Activated naive CD4-positive, alpha-beta T cell treated with Interleukin-2 at 50 U/mL for 16 hours (primary cell): ENCODE measurements around the gene UHRF2.
"Not testable (repeated sequence)": the region's sequence is repeated elsewhere in the genome, so short reads cannot be mapped to it uniquely, and the experiment has no call there.

Experiments used
- DNase-seq: peaks from one replicate; pipeline ENCODE4 v3.0.0-alpha.2; 2020

Gene UHRF2

DNA sequence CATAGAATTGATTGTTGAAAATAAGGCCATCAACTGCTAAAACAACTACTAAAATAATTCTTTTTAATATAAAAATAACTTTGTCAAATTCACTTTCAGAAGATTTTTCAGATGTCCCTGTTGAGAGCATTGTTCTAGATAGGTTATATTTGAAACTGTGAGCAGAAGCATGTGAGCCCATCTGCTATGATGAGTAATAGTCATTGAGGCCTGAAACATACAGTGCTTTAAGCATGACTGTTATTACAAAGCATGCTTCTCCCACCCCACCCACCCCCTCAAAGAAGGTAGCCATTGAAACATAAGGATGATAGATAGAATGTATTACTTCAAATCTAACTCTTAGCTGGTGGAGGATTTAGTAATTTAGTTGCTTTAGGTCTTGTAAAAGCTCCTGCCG lies 86.0 kb downstream of the UHRF2 start:
- DNase-seq: no peak

DNA sequence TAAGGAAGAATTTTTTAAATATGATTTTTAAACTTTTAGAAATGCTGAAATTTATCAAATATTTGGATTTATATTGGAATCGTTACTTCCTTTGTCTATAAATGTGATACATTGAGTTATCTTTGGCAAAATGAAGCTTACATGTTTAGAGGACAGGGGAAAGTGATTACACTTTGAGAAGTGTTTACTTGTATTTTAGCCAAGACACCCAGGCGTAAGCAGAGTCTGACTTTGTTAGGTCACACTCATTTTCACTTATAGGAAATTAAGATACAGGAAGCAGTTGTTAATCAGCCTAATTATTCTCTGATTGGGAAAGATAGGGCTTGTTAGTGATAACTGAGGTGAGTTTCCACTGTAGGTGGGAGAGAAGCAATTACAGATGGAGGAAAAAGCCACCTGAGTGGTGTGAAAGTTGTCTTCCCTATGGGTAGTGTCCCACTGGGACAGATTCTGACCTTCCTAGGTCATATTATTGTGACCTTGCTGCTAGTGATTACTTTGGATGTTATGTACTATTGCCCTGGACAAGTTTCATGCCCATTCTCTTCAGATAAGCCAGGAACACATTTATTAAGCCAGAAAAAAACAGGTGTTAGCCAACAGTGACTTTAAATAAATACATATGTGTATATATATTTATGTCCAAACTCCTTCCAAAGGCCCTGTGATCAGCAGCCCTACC lies 88.7 kb downstream of the UHRF2 start:
- no peak for DNase-seq

DNA sequence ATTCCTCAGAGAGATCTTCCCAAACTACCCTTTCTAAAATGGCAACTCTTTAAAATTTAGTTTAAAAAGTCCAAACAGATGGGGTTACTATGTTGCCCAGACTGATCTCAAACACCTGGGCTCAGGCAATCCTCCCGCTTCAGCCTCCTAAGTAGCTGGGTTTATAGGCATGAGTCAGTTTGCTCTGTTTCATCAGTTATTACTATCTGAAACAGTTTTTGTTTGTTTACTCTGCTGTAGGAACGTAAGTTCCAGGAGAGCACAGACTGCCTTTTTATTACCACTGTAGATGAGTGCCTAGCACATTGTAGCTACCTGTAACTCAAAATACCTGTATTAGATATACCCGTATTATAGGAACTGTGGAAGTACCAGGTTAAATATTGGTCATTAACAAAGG lies 89.4 kb downstream of the UHRF2 start:
- no peak for DNase-seq

DNA sequence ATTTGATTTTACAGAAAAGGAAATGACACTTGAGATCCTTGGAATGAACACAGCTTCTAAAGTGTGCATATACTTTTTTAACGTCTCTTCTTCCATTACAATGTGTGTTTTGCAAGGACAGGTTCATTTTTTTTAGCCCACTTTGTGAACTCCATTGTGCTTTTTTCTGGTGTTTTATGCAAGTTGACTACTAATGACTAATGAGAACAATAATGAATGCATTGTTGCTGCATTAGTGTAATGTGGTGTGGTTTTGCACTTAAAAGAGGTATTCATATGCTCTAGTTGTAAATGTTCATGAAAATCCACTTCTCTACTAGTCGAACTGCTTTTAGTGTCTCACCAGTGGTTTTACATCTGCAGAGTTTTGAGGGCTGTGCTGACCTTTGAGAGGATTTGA lies 93.6 kb downstream of the UHRF2 start:
- DNase-seq: no peak

DNA sequence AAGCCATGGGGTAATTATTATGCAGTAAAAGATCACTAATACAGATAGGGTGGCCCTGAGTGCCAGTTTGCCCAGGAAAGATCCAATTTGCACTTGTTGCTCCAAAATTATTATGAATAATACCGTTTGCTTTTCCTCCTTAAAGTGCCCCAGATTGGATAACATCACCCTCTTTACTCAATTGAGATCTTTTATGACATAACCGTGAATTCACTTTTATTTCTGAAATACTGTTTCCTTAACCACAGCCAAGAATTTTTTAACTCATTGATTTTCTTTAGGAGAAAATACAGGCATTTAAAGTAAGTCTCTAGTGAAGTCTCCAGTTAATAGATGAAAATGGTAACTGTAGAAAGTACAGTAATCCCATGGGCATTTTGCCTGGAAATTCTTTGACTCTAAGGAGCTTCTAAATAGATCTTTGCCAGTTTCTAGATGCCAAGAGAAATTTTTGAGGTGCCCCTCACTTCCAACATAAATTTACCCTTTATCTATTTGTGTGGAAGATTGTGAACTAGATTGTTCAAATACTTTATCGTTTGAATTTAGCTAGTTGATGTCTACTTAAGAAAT lies 99.2 kb downstream of the UHRF2 start:
- DNase-seq: no peak

- DNase-seq: no peak
Observed at GRCh38 chr9:6522263-6522662, 109.3 kb downstream of the UHRF2 start.

DNA sequence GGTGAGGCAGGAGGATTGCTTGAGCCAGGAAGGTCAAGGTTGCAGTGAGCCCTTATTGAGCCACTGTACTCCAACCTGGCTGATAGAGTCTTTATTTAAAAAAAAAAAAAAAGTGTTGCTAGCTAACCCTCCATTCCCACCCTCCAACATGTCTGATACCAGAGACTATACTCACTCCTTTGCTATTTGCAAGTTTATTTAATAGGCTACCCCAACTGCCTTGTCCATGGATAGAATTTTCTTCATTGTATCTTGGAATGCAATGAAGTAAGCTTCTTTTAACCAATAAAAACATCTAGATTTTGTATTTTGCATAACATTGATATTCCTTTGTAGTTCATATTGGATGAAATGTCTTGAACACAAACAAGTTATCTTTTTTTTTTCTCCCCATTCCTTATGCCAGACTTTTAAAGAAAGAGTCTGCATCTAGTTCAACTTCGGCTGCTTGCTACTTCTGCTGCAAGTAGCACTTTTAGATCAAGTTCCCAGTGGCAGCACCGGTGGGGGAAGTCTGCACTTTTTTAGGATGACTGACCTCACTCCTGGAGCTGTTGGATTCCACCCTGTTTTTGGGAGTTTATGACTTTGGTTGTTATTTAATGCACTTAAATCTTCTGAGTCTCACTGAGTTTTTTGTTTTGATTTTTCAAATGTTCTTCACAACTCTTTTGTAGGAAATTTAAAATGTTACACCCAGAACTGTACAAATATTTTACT lies 112.5 kb downstream of the UHRF2 start:
- DNase-seq: no peak

GRCh38 chr9:6535594-6535993 lies 122.6 kb downstream of the UHRF2 start:
- no peak for DNase-seq

- DNase-seq: no peak
Observed at GRCh38 chr9:6538666-6539071, 125.7 kb downstream of the UHRF2 start.

DNA sequence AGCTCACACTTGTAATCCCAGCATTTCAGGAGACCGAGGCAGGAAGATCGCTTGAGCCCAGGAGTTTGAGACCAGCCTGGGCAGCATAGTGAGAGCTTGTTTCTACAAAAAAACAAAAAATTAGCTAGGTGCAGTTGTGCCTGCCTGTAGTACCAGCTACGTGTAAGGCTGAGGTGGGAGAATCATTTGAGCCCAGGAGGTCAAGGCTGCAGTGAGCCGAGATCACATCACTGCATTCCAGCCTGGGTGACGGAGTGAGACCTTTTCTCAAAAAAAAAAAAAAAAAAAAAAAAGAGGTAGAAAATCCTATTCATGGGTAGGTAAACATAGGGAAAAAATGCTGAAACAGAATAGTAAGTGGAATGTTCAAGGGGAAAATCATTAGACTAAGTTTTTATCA lies 129.6 kb downstream of the UHRF2 start:
- not testable (repeated sequence) for DNase-seq

GRCh38 chr9:6543204-6543603 lies 130.2 kb downstream of the UHRF2 start:
- DNase-seq: no peak

DNA sequence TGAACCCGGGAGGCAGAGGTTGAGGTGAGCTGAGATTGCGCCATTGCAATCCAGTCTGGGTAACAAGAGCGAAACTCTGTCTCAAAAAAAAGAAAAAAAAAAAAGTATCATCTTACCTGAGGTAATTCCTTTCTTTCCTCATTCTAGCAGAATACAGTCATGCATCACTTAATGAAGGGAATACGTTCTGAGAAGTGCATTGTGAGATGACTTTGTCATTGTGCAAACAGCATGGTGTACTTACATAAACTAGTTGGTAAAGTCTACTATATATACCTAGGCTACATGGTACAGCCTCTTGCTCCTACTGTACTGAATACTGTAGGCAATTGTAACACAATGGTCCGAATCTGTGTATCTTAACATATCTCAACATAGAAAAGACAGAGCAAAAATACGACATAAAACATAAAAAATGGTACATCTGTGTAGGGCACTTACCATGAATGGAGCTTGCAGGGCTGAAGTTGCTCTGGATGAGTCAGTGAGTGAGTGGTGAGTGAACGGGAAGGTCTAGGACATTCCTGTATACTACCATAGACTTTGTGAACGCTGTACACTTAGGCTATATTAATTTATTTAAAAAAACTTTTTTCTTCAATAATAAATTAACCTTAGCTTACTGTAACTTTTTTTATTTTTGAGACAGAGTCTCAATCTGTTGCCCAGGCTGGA lies 132.2 kb downstream of the UHRF2 start:
- no peak for DNase-seq

- no peak for DNase-seq
Observed at GRCh38 chr9:6549106-6549800, 136.3 kb downstream of the UHRF2 start.

DNA sequence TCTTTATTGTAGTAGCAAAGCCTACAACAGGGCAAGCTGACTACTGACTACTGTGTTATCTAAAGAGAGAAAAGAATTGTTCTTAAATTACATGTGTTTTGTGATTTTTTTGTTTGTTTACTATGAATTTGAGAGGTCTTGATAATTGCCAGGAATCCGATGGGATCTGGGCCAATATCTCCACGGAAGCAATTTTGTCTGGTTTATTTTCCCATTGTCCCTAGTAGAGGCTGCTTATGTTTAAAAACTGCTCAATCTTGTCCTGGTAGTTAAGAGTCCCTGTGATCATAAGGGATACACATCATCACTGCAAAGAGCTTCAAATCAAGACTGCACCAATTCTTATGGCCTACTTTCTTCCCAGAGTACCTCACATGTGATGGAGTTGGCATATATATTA lies 138.1 kb downstream of the UHRF2 start:
- DNase-seq: no peak

DNA sequence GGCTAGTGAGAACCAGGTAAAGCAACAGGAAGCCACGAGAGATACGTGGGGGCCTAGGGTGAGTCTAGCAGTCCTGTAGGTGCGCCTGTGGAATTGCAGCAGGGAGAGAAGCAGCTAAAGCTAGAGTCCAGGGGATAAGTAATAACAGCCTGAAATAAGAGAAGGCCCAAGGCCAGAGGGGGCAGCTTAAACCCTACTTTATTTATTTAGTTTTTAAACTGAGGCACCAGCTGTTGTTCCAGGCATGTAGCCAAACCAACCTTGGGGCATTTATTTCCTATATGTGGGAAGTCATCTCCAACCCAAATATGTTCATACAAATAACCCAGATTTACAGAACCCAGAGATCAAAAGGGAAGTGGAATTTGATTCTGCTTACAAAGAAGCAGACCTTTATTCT lies 139.0 kb downstream of the UHRF2 start:
- no peak for DNase-seq

DNA sequence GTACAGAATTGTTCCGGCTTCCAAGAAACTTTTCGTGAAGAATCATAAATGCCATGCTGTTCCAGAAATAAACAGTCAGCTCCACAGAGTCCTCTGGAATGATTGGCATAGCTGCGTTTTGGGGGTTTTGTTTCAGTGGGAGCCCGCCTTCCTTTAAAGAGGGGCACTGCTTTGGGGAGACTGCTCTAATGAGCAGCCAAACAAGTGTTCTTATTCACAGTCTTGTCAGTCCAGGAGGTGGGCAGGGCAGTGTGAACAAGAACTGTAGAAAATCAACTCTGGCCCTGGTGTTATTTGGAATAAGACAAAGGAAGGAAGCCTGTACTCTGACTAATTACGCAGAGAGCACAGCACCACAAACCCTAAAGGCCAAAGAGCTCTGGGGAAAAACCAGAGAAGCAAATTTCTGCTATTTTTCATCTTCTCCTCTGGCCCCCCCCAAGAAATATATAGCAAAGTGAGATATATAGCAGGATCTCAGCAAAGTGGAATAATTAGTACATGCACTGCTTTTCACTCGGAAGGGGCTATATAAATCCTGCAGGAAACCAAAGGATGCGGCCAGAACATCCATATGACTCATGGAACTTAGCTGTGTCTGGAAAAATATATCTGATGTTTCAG lies 139.6 kb downstream of the UHRF2 start:
- DNase-seq: no peak

GRCh38 chr9:6553866-6554265 lies 140.9 kb downstream of the UHRF2 start:
- no peak for DNase-seq
